ENCODE data around the gene PIWIL1. TPM values are rescaled to one million over a fixed set of nuclear protein-coding genes. Genes with fewer than 3 reads are reported as not detected.

PIWIL1 gene
- total RNA-seq, 2 experiments from 2014 or later: not detected

- DNase-seq (no peak), ATAC-seq (ENCODE audit: poor library complexity) (no peak)
- Mint-ChIP-seq H3K4me3 (no peak overlapping the region), H3K36me3 (ENCODE audit: low read depth) (no peaks in the 10 kb centered on the region), H3K4me1 (ENCODE audit: low read depth) (no peaks in the 10 kb centered on the region), H3K9me3 (no peaks in the 10 kb centered on the region), H3K27me3 (peaks cover 27% of the 10 kb centered on the region), H3K27ac (no peak overlapping the region)
- Histone ChIP-seq H3K27ac (ENCODE audit: low read depth in 1 of 2, low read length in 2 of 2) (no peak overlapping the region), H3K4me1 (ENCODE audit: insufficient read depth, low read length) (no peaks in the 10 kb centered on the region), H3K9me3 (ENCODE audit: control insufficient read depth in 1 of 2, insufficient read depth in 1 of 2, low read length in 2 of 2) (peaks cover 0 to 4% of the 10 kb centered on the region in 2 experiments), H3K36me3 (ENCODE audit: insufficient read depth, low read length) (no peaks in the 10 kb centered on the region), H3K4me3 (ENCODE audit: low read length) (no peak overlapping the region), H3K27me3 (ENCODE audit: control insufficient read depth in 1 of 2, insufficient read depth in 2 of 2, low read length in 2 of 2) (no peaks in the 10 kb centered on the region)
- ChIA-PET POLR2A (no interaction called here), CTCF (no interaction called here)
- no peak for TF ChIP-seq CTCF (IDR thresholded peaks at IDR 0.05)
- intact Hi-C loops (cut with DNase I, micrococcal nuclease): no loop called here
These were observed 24.4 kb downstream of the PIWIL1 start for GRCh38 chr12:130362060-130362459.

GRCh38 chr12:130364578-130364977 lies 26.9 kb downstream of the PIWIL1 start:
- no peak overlapping the region for H3K4me3 Mint-ChIP-seq
- no peak for ATAC-seq (ENCODE audit: poor library complexity)
- Histone ChIP-seq H3K9me3 (ENCODE audit: control insufficient read depth in 1 of 2, insufficient read depth in 1 of 2, low read length in 2 of 2) (peaks cover 0 to 10% of the 10 kb centered on the region in 2 experiments), H3K36me3 (ENCODE audit: insufficient read depth, low read length) (no peaks in the 10 kb centered on the region), H3K4me1 (ENCODE audit: insufficient read depth, low read length) (no peaks in the 10 kb centered on the region), H3K4me3 (ENCODE audit: low read length) (no peak overlapping the region), H3K27me3 (ENCODE audit: control insufficient read depth in 1 of 2, insufficient read depth in 2 of 2, low read length in 2 of 2) (no peaks in the 10 kb centered on the region), H3K27ac (ENCODE audit: low read depth in 1 of 2, low read length in 2 of 2) (no peak overlapping the region)
- H3K4me1 Mint-ChIP-seq (ENCODE audit: low read depth): no peaks in the 10 kb centered on the region
- no peak overlapping the region for H3K27ac Mint-ChIP-seq
- CTCF ChIA-PET: no interaction called here
- intact Hi-C loops (cut with DNase I, micrococcal nuclease): no loop called here
- no peak for TF ChIP-seq CTCF (IDR thresholded peaks at IDR 0.05)
- no peaks in the 10 kb centered on the region for H3K36me3 Mint-ChIP-seq (ENCODE audit: low read depth)
- H3K27me3 Mint-ChIP-seq: peaks cover 9% of the 10 kb centered on the region
- H3K9me3 Mint-ChIP-seq: no peaks in the 10 kb centered on the region
- POLR2A ChIA-PET: no interaction called here
- DNase-seq: no peak

GRCh38 chr12:130366159-130366558 lies 28.5 kb downstream of the PIWIL1 start:
- peaks cover 0 to 10% of the 10 kb centered on the region in 2 experiments for H3K9me3 ChIP-seq (ENCODE audit: control insufficient read depth in 1 of 2, insufficient read depth in 1 of 2, low read length in 2 of 2)
- no peak overlapping the region for H3K4me3 ChIP-seq (ENCODE audit: low read length)
- DNase-seq (no peak), ATAC-seq (ENCODE audit: poor library complexity) (no peak)
- TF ChIP-seq CTCF (IDR thresholded peaks at IDR 0.05): no peak
- intact Hi-C loops (cut with DNase I, micrococcal nuclease): no loop called here
- H3K27me3 ChIP-seq (ENCODE audit: control insufficient read depth in 1 of 2, insufficient read depth in 2 of 2, low read length in 2 of 2): no peaks in the 10 kb centered on the region
- Mint-ChIP-seq H3K36me3 (ENCODE audit: low read depth) (no peaks in the 10 kb centered on the region), H3K27me3 (peaks cover 7% of the 10 kb centered on the region), H3K4me1 (ENCODE audit: low read depth) (no peaks in the 10 kb centered on the region), H3K27ac (no peak overlapping the region), H3K4me3 (no peak overlapping the region), H3K9me3 (no peaks in the 10 kb centered on the region)
- CTCF ChIA-PET: no interaction called here
- H3K36me3 ChIP-seq (ENCODE audit: insufficient read depth, low read length): no peaks in the 10 kb centered on the region
- H3K27ac ChIP-seq (ENCODE audit: low read depth in 1 of 2, low read length in 2 of 2): no peak overlapping the region
- no peaks in the 10 kb centered on the region for H3K4me1 ChIP-seq (ENCODE audit: insufficient read depth, low read length)
- POLR2A ChIA-PET: no interaction called here
